Keratinocyte (primary cell): ENCODE measurements around the gene GSTA3.

ENCODE experiments used
- EZH2 ChIP-seq: IDR thresholded peaks from one replicate; pipeline ENCODE4 v1.6.1; 2012; ENCODE audit warnings: inconsistent platforms, mild to moderate bottlenecking, low read length, moderate library complexity
- TF ChIP-seq, protein P1 (sequence below), 3 experiments: IDR thresholded peaks in 1 of 3; conservative IDR thresholded peaks in 1 of 3; optimal IDR thresholded peaks in 1 of 3; 2 replicates in 2 of 3; 3 replicates in 1 of 3; pipeline versions ENCODE3 to v1.5.1; 2011; ENCODE audit warnings: low read length in 3 of 3, mild to moderate bottlenecking in 3 of 3, moderate library complexity in 2 of 3, control low read depth in 1 of 3, inconsistent platforms in 1 of 3; ENCODE audit not compliant: insufficient read depth in 2 of 3; ENCODE audit errors: extremely low read depth in 1 of 3

DNA sequence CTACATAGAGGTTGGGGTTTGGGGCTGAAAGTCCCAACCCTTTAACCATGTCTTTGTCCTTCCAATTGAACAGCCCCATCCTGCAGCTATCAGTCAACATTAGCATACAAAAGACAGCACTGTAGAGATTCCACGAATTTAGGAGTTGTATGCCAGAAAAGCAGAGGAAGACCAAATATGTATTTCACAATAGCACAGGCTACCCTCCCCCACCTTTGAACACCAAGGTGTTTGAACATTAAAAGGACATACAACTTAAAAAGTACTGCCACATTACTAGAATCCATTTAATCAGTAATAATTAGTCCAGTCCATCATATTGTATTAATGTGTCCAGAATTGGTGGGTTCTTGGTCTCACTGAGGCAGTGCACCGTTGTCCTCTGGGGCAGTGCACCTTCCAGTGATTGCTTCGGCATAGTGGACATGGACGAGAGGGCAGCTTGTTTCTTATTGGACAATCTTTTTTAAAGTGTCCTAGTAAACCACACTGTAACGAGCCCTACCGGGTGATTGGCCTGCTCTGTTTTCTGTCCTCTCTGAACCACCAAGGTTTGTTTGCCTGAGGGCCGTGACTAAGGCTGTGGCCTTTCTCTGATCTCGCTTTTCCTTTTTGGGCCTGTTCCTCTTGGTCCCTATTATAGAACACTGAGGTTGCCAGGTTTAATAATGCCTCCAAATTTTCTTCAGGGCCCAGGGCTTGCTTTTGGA, 49.2 kb upstream of the GSTA3 start:
- TF ChIP-seq, protein P1, sequence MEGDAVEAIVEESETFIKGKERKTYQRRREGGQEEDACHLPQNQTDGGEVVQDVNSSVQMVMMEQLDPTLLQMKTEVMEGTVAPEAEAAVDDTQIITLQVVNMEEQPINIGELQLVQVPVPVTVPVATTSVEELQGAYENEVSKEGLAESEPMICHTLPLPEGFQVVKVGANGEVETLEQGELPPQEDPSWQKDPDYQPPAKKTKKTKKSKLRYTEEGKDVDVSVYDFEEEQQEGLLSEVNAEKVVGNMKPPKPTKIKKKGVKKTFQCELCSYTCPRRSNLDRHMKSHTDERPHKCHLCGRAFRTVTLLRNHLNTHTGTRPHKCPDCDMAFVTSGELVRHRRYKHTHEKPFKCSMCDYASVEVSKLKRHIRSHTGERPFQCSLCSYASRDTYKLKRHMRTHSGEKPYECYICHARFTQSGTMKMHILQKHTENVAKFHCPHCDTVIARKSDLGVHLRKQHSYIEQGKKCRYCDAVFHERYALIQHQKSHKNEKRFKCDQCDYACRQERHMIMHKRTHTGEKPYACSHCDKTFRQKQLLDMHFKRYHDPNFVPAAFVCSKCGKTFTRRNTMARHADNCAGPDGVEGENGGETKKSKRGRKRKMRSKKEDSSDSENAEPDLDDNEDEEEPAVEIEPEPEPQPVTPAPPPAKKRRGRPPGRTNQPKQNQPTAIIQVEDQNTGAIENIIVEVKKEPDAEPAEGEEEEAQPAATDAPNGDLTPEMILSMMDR (optimal IDR thresholded peaks at IDR 0.05 in 1 of 3, IDR thresholded peaks at IDR 0.05 in 1 of 3, conservative IDR thresholded peaks at IDR 0.05 in 1 of 3; ENCODE audit: extremely low read depth in 1 of 3, insufficient read depth in 2 of 3, low read length in 3 of 3), result no peak
- no peak for TF ChIP-seq EZH2
